ENCODE results near the gene EFCAB5. TPM values are rescaled to one million over a fixed set of nuclear protein-coding genes. Genes with fewer than 3 reads are reported as not detected.

EFCAB5 gene
- total and polyA plus RNA-seq, 2 of the 8 experiments (the other 6 are each of a cell fraction or from before 2014, with no cell fraction given) = 0.05 to 0.34 TPM

GRCh38 chr17:29954405-29954804, 13.0 kb downstream of the EFCAB5 start:
- H3K4ac ChIP-seq (replicated peaks; ENCODE audit: insufficient read length, low read depth, low read length) = no peak overlapping the region

More at GRCh38 chr17:29954405-29954804, 13.0 kb downstream of the EFCAB5 start:
- H3K27ac ChIP-seq (ENCODE audit: low read depth, low read length) = no peak overlapping the region
- H3K23me2 ChIP-seq (ENCODE audit: low read depth, low read length) = no peaks in the 10 kb centered on the region
- no peak overlapping the region for H3K14ac ChIP-seq (ENCODE audit: insufficient read length)
- no peak overlapping the region for H2BK15ac ChIP-seq (ENCODE audit: low read length)
- no peaks in the 10 kb centered on the region for H3K4me1 ChIP-seq (replicated peaks in 1 of 4; ENCODE audit: control insufficient read depth in 3 of 4, insufficient read depth in 4 of 4, low read length in 3 of 4)
- no peak overlapping the region for H3K4me2 ChIP-seq (ENCODE audit: insufficient read depth in 1 of 2, low read depth in 2 of 2, low read length in 2 of 2)
- H2BK120ac ChIP-seq (replicated peaks; ENCODE audit: low read depth, low read length) = no peak overlapping the region
- TF ChIP-seq RAD21 (IDR thresholded peaks at IDR 0.05 in 1 of 2, conservative IDR thresholded peaks at IDR 0.05 in 1 of 2; ENCODE audit: low read depth in 2 of 2, low read length in 2 of 2) = peak in 1 of 2 experiments; percentile 5; a peak in 2 of 4 replicates
- TF ChIP-seq POLR2AphosphoS5 (IDR thresholded peaks at IDR 0.05; ENCODE audit: low read depth, low read length) = no peak
- TF ChIP-seq CTCF (IDR thresholded peaks at IDR 0.05; ENCODE audit: control extremely low read depth in 1 of 3, insufficient read depth in 1 of 3, low read depth in 1 of 3, low read length in 3 of 3) = peak in 2 of 3 experiments; percentile 4 to 17; a peak in 1 of 4 replicates
- no peak overlapping the region for H2AFZ ChIP-seq (ENCODE audit: low read length)
- H3K9ac ChIP-seq (replicated peaks in 1 of 4; ENCODE audit: extremely low read depth in 1 of 4, low read depth in 3 of 4, low read length in 3 of 4) = no peak overlapping the region
- no peak overlapping the region for H4K91ac ChIP-seq (replicated peaks; ENCODE audit: insufficient read length, low read length)
- no peaks in the 10 kb centered on the region for H3K27me3 ChIP-seq (replicated peaks in 1 of 4; ENCODE audit: control insufficient read depth in 3 of 4, extremely low read depth in 1 of 4, insufficient read depth in 3 of 4, low read length in 3 of 4)
- H4K5ac ChIP-seq (ENCODE audit: insufficient read length, low read depth, low read length) = no peak overlapping the region
- H4K8ac ChIP-seq (ENCODE audit: extremely low read depth, insufficient read depth, low read length) = no peak overlapping the region
- WGBS, 2 experiments (ENCODE audit: extremely low coverage in 1 of 2, insufficient coverage in 1 of 2, insufficient read length in 1 of 2, insufficient replicate concordance in 2 of 2, low coverage in 1 of 2, low lambda C conversion rate in 2 of 2, missing lambda C conversion rate in 1 of 2) = 83% methylated on average over 4 of the region's 4 CpGs; no CpG with 5 or more reads in 1 of the 2 experiments
- H2BK20ac ChIP-seq (ENCODE audit: low read length) = no peak overlapping the region
- no peak overlapping the region for H3K4me3 ChIP-seq (ENCODE audit: extremely low read depth in 1 of 4, insufficient read depth in 2 of 4, low read depth in 3 of 4, low read length in 4 of 4)
- H3K23ac ChIP-seq (ENCODE audit: insufficient read length) = no peak overlapping the region
- no peaks in the 10 kb centered on the region for H4K20me1 ChIP-seq (replicated peaks in 1 of 2; ENCODE audit: control insufficient read depth in 1 of 2, insufficient read depth in 2 of 2, low read length in 2 of 2)
- H2AK5ac ChIP-seq (ENCODE audit: low read depth, low read length) = no peak overlapping the region
- no peaks in the 10 kb centered on the region for H3K79me1 ChIP-seq (ENCODE audit: low read depth, low read length)
- peaks cover 7 to 15% of the 10 kb centered on the region in 2 experiments; a peak in 3 of 4 replicates for H3K9me3 ChIP-seq (ENCODE audit: insufficient read depth in 2 of 2, low read depth in 1 of 2, low read length in 1 of 2)
- no peaks in the 10 kb centered on the region for H3K36me3 ChIP-seq (ENCODE audit: control insufficient read depth in 2 of 4, insufficient read depth in 4 of 4, low read length in 3 of 4)
- no peak for DNase-seq (ENCODE audit: low read depth in 1 of 2, low spot score in 2 of 2)
- H2BK12ac ChIP-seq (ENCODE audit: low read depth, low read length) = no peak overlapping the region
- FAIRE-seq = no peak
- H3K79me2 ChIP-seq (ENCODE audit: control insufficient read depth in 1 of 2, insufficient read depth in 2 of 2, low read length in 2 of 2) = no peaks in the 10 kb centered on the region
- H2BK5ac ChIP-seq (ENCODE audit: low read depth, low read length) = no peak overlapping the region
- ChIA-PET POLR2A (ENCODE audit: partially characterized antibody) (no interaction called here), CTCF (ENCODE audit: partially characterized antibody) (interaction anchor here (1.3 to 3.0 kb wide), 2 partner anchors 15 to 23 kb away, joined by 7 to 9 read pairs; no protein-coding TSS in a partner anchor)
- H3K56ac ChIP-seq (replicated peaks; ENCODE audit: insufficient read length, low read depth, low read length) = no peak overlapping the region
- no peak overlapping the region for H3K18ac ChIP-seq (ENCODE audit: extremely low read depth, low read length)
